ENCODE results near the gene CST8.

CST8 gene

DNA sequence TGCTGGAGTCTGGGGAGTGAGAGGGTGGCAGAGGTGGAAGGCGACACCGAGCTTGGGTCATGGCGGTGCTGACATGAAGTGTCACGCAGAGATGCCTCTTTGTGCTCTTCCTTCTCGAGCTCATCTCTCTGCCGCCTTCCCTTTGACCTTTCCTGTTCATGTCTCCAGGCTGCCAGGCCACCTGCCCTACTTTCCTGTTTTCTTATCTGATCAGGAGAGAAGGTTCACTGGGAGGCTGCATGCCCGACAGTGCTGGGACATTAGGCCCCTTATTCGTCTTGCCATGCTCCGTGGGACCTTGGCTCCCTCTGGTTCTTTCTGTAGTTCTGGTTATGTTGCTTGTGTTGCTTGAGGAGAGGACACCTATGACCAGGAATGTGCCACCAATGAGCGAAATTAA, 33.2 kb downstream of the CST8 start:
- no peak for DNase-seq

DNA sequence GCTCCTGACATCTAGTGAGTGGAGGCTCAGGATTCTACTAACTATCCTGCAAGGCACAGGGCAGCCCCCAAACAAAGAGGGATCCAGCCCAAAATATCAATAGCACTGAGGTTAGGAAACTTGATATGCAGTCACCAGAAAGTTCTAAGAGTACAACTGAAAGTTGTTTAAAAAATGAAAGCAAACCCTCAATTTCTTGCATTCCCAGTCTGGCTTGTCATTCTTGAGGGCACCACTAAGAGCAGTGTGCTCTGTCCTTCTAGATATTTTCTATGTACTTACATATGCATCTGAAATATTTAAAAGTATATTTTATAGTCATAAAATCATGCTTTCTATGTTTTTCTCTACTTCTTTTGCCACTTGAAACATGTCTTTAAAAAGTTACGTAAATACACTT, 35.9 kb downstream of the CST8 start:
- no peak for DNase-seq

DNA sequence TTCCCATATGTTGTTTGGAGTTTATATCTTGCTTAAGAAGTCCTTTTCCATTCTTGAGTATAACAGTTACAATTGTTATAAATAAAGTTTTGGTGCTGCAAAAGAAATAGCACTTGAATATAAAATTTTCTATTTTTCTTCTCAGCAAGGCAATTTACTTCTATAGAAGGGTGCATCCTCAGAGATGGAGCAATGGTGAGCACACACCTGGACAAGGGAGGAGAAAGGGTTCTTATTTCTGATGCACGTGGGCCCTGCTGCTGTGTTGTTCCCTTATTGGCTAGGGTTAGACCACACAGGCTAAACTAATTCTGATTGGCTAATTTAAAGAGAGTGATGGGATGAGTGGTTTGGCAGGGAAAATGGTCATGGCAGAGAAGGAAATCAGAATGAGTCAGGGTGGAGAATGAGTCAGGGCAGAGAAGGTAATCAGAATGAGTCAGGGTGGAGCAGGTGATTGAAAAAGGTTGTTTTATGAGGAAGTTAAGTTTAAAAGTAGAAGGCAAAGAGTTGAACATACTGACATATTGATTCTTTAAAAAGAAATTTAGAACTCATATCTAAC, 38.0 kb downstream of the CST8 start:
- no peak for DNase-seq

- no peak for DNase-seq
Observed at GRCh38 chr20:23530937-23531567, 40.1 kb downstream of the CST8 start.

GRCh38 chr20:23532533-23532932, 41.6 kb downstream of the CST8 start:
- DNase-seq: no peak

DNA sequence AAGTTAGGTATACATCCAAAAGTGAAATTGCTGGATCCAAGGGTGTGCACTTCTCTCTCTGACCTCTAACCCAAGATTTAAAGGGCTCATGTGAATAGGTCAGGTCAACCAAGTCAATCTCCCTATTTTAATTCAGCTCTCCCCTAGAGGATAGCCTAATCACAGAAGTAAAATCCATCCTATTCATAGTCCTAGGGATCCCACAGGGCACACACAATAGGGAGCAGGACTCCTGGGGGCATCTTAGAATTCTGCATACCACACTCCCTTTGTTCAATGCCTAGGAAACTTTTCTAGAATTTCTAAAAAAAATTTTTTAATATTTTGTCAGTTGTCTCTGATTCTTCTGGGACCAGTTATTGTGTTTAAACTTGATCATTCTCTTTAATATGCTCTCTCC, 42.2 kb downstream of the CST8 start:
- DNase-seq: no peak

DNA sequence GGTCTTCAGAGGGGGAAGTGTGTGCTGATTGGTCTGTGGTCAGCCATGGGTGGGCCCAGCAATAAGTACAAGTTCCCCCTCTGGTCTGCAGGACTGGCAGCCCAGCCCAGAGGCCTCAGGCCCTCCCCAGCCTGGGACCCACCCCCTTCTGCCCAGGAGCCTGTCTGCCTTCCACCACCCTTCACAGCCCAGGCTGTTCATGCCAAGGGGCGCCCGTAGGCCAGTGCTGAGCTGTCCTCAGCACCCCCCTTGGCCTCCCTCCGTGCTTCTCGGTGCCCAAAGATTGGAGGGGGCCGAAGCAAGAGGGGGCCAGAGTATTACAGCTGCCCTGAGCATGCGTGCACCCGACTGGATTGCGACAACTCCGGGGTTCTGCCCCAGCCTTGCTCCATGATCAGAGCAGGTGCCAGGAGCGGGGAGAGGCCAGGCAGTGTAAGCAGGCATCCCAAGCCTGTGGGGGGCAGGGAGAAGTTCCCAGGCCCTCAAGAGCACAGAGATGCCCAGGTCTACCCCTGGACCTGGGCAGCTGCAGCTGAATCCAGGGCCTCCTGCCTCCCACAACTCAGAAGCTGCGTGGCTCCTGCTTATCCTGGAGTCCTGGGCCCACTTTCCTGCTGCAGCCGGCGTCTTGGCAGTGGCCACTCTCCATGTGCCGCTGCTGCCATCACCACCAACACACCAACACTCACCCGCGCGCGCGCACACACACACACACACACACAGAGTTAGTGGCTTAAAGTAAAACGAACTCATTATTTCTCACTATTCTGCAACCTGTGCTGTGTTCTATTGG, 44.1 kb downstream of the CST8 start:
- DNase-seq: no peak

GRCh38 chr20:23536328-23536974, 45.5 kb downstream of the CST8 start:
- DNase-seq: no peak

DNA sequence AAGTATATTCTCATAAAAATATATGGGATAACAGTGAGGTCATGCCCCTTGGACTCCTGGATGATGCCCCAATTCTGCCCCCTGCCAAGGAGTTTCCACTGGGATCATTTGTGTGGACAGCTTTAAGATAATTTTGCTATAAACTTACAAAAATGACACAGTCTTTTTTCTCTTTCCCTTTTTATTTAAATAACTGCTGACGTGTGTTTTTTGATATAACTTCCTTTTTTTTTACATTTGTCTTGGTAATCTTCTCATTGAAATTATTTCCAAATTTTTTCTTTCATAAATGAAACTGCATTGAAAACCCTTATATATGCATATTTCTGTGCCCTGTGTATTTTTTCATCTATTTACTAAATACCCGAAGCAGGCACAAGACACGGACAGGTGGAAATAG, 46.1 kb downstream of the CST8 start:
- no peak for DNase-seq

- DNase-seq: no peak
Observed at GRCh38 chr20:23540624-23541023, 49.7 kb downstream of the CST8 start.

DNA sequence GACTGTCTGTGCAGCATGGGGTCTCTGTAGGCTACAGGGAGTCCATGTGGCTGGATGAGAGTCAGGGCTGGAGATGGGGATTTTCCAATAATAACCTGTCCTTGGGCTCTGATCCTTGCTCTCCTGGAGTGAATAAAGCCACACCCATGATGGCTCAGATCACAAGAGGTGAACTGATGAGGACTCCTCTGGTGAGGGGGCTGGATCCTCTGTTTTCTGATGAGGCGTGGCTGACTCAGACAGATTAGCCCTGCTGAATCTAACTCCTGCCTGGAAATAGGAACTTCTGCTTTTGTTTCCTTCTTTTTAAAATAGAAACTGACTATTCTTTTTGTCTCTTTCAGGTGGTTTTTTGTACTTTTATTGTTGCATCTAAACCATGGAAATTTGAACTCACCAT, 50.4 kb downstream of the CST8 start:
- no peak for DNase-seq

- no peak for DNase-seq
Observed at GRCh38 chr20:23541776-23542175, 50.9 kb downstream of the CST8 start.

DNA sequence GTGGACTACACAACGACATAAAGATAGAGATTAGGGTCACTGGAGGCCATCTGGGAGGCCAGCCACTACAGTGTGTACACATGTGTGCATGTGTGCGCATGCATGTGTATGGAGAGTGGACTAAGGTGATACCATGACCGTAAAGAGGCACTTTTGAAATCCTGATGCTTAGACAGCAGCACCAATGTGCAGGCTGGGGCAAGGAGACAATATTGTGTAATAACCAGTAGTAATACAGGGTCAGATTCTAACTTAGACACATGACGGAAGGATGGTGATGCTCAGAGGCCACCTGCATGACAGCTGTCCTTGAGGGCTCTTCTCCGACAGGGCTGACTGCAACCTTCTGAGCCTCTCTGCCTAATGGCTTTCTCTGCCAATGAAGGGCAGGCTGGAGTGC, 51.9 kb downstream of the CST8 start:
- no peak for DNase-seq

DNA sequence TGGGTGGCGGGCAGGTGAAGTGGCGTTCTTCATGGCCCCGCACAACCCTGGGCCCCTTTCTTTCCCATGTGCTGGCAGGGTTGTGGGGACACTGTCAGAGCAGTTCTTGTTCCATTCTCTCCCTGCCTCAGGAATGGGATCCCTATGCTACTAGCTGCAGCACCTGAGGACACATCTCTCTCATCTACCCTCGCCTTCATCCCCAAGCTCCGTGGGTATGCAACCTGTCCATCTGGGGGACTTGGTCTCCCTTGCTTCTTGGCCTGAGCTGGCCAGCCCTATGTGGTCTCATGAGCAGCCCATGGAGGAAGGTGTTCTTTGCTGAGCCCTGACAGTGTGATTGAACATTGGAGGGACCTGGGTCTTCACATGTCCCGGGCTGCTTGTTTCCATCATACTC, 53.2 kb downstream of the CST8 start:
- DNase-seq: no peak

All from right kidney (tissue), 1 donor.